Brain pericyte (primary cell): Measurements from ENCODE around the gene ST6GALNAC3.

ENCODE experiments used
- DNase-seq: peaks from one replicate; pipeline ENCODE4 v3.0.0-alpha.2; 2012; ENCODE audit warnings: low read depth, low spot score

ST6GALNAC3 gene

DNA sequence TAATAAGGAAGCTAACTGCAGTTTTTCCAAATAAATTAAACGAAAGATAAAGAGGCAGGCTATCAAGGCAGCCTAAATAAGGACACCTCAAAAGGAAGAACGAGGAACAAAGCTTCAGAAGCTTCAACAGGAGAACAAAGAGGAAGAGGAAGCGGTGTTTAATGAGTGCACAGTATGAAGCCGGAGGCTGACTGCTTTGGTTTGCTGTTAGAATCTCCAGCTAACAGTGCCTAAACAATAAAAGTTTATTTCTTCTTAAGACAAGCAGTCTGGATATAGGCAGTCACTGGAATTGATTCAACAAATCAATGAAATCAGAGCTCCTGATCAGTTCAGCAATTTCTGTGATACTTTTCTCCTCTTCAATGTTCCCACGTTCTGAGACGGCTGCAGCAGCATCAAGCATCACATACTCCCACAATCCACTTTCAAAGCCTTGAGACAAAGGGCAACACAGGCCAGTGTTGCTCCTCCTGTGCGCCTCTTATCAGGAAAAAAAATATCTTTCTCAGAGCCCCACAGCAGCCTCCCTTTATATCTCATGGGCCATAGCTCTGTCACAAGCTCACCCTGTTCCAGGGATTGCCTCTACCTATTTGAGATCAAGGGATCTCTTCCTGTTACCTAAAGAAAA lies 427.2 kb downstream of the ST6GALNAC3 start:
- no peak for DNase-seq

DNA sequence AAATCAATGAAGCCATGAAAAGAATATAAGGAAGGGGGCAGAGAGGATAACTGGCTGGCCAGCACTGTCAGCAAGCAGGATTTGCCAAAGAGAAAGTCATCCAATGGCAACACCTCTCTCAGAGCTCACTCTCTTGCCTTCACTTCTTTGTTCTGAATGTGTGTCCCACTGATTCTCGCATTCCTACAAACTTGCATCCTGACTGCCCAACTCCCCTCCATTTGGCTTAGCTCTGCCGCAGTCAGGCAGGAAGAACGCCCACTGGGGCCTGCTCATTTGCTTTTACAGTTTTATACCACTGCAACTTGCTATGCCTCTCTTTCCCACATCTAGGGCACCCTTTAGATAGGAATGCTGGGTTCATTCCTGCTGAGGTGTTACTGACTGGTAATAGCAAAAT lies 428.6 kb downstream of the ST6GALNAC3 start:
- DNase-seq = no peak

DNA sequence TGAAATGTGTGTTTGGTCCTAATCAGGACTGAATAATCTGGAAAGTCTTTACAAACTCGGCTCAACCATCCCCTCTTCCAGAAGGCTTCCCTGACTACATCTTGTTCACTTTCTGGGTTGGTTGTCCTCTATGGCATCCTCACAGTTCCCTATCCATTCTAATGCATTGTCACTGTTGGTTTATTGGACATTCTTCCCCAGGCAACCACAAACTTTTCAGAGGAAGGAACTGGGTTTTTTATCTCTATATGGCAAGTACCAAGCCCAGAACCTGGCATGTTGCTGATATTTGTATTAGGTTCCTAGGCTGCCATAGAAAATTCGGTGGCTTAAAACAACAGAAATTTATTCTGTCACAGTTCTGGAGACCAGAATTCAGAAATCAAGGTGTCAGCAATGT lies 429.2 kb downstream of the ST6GALNAC3 start:
- no peak for DNase-seq

DNA sequence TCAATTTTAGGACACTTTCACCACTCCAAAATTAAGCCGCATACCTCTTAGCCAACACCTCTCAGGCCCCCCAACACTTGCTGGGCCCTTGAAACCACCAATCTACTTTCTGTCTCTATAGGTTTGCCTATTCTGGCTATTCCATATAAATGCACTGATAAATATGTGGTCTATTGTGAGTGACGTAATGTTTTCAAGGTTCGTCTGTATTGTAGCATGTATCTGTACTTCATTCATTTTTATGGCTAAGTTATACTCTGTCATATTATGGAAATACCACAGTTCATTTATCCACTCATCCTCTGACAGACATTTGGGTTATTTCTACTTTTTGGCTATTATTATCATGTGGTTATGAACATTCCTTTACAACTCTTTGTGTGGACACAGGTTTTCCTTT lies 432.8 kb downstream of the ST6GALNAC3 start:
- DNase-seq = no peak

DNA sequence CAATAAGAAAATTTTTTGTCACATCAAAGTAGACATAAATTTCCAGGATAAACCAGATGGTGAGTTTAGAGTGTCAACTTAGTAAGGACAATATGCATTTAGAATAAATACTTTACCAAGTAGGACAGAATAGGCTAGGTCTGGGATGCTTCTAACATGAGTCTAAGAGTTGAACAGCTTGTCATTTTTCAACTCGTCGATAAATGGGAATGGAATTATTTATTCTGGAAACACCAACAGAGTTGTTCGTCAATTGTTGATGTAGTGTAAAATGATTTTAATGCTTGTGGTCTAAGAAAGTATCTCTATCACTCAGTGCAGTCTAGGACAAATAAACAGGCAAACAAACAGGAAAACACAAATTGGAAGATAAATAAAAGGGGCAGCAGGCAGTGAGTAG lies 434.3 kb downstream of the ST6GALNAC3 start:
- no peak for DNase-seq

DNA sequence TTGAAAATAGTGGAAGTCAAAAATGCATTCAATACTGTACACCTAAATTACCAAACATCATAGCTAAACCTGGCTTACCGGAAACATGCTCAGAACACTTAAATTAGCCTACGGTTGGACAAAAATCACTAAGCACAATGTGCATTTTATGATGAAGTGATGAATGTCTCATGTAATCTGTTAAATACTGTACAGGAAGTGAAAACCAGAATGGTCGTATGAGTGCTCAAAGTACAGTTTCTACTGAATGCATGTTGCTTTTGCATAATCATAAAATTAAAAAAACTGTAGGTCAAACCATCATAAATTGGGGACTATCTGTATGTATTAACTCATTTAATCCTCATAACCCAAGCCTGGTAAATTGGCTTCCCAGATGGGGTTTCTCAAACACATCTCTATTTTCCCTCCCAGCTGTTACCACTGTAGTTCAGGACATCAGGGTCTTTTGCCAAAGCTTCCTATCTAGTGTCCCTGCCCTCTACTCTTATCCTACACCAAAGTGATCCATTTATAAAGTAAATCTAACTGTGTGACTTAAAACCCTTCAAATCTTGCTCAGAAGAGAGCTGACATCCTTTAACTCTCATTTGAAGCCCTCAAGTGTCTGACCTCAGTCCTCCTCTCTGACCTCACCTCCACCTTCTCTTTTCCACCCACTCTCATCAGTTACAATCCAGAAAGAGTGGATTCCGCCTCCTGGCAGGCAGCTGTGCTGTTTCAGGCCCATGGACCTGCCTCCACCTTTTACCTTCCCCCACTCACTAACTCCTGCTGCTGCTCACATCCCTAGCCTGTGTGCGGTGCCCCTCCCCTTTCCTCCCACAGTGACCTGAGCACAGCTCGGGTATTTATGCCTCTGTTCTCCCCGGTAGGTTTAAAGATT lies 436.4 kb downstream of the ST6GALNAC3 start:
- DNase-seq = no peak

DNA sequence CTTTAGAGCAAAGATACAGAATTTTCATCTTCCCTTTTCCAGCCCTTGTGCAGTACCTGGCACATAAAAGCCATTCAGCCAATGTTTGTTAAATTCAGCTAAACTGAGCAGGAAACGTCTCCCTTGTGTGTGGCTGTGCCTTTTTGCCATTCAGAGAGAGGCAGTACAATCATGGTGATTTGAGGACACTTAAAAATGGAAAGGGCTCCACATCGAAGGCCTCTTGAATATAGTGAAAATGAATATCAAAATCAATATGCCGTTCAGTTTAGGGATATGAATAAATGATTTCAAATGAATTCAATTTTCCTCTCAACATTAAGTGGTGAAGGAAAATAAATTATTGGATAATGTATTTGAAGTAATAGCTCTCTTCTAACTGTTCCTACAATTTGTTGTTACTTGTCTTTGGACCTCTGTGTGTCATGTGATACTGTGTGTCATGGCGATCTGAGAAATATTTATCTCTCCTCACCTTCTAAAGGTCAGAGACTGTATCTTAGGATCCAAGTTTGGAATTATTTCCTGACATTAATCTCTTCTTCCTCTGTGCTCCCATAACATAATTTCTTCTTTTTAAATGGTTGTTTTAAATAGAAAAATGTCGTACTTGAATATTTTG lies 437.1 kb downstream of the ST6GALNAC3 start:
- DNase-seq = no peak

DNA sequence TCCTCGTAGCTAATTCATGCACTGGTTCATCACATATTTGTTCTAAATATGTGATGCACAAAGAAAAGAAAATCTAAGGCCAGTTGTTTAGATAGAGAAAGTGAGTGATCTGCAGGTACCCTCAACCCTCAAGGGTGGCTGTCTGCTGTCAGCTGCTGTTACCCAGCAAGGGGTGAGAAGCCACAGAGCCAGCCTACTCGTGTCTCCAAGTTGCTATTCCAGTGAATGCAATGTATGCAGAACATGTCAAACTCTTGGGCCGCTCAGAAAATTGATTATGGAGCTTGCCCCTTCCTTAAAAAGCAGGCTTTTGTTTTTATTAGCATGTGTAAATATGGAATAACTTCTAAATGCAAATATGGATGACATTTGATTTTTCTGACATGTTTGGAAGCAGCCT lies 456.4 kb downstream of the ST6GALNAC3 start:
- DNase-seq = no peak

DNA sequence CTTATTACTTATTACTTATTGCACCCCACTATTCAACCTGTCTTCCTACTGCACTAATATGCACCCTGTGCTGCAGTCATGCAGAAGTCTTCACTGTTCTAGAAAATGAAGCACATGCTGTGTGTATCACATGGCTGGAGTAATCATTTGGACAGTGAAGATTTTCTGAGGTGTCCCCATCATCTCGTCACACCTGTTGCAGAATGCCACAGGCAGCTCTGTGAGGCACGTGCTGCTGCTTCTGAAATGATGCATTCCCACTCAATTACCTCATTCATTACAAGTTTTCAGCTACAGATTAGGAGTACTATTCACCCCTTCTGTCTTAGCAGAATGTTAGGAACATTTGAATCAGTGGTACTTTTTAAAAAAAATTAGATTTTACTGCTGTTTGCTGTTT lies 467.1 kb downstream of the ST6GALNAC3 start:
- no peak for DNase-seq

DNA sequence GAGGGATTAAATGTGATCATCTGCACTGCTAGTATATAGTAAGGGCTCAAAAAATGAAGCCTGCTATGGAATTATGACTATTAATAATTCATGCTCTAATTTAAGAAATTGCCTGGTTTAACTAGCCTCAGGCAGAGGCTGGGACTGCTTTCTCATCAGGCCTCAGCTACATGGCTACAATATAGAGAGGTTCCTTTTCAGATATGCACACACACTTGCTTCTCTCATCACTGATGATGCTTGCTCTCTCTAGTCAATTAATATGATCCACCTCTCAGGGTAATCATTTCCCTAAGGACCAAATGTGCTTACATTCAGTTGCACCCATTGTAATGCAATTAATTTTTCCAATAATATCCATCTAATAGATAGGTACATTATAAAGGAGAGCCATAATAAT lies 467.8 kb downstream of the ST6GALNAC3 start:
- DNase-seq = no peak

DNA sequence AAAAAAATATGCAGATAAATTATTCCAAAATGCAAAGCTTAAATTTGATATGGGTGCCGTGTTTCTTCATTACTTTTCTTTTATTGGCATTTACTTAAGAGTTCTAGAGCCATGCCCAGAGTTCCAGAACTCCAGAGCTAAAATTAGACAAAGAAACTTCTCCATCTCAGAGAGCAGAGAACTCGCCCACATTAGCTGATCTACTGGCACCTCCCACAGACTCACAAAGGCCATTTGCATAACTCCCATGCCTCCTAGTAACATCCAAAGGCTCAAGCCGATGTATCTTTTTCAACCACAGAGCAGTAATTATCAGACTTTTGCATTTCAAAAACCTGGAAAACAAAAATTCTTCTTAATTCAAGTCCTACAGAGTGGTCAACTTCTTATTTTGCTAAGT lies 468.9 kb downstream of the ST6GALNAC3 start:
- no peak for DNase-seq

DNA sequence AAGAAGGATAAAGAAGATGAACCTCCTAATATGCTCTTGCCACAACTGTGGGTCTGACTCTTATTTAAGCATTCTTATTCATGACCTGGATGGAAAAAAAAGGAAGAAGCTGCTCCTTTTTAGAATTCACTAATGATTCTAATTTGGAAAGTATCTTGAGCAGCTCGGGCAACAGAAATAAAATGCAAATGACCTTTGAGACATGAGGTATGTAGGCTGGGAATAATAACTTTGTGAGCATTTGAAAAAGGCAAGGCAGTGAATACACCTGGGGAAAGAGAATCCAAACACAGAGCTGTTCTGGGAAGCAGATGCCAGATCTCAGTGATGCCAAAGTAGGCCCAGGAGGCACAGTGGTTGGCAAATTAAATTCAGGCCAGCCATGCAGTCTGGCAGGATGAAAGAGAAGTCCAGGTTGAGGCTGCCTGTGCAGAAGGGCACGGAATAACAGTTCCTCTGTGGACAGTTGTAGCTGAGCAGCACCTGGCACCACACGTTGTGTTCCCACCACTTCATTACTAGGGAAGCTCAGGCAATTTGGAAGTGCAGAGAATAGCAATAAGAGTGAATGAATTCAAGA lies 471.9 kb downstream of the ST6GALNAC3 start:
- no peak for DNase-seq

DNA sequence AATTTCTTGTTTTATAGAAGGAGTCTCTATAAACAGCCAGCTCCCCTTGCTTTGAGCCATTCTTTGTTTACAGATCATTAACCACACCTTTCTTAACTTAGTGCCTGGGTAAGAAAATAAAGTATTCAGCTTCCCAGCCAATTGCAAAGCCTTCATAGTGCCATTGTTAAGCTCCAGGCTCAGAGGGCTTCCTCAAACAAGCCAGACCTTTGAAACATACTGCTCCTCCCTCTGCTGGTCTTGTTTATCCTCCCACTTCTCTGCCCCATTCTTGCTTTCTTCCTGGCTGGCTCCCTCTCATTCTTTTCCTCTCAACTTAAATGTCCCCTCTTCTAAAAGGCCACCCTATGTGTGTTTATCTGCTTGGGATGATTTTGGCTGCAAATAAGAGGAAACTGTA lies 473.4 kb downstream of the ST6GALNAC3 start:
- no peak for DNase-seq

DNA sequence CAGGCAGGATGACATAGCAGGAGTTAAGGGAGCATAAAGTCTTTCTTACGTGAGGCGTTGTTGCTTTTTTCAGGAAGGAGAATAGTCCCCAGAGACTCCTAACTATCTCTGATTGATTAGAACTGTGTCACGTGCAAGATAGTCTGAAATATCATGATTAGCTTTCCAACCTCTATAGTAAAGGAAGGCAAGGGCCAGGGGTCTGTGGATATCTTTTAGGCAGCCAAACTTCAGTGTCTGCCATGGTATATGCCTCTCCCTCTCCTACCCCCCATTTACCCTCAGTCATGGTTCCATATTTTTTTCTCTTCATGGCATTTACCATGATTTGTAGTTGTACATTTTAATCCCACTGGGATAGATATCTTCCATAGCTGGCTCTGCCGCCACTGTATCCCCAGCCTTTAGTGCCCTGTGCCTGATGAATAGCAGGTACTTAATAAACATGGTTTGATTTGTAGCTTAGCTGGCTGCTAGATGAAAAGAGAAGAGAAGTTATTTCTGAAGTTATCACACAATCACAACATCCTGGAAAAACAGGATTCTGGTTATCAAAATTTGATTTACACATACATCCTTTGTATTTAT lies 474.1 kb downstream of the ST6GALNAC3 start:
- no peak for DNase-seq

DNA sequence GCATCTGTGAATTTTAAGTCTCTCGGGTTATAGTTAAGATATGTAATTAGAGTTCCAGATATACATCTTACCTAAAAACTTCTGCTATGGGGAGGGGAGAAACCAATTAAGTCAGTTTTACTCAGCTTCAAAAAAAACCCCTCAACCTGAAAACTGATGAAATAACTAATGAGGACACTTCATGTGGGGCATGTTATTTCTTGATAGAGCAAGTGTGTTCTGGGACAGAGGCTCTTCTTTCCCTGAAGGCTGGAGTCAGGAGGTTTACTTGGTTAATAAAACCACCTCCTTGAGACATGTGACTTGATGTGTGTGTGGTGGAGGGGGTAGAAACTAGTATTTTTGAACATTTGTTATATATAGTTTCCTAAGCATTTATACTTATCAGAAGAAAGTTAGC lies 479.7 kb downstream of the ST6GALNAC3 start:
- no peak for DNase-seq

DNA sequence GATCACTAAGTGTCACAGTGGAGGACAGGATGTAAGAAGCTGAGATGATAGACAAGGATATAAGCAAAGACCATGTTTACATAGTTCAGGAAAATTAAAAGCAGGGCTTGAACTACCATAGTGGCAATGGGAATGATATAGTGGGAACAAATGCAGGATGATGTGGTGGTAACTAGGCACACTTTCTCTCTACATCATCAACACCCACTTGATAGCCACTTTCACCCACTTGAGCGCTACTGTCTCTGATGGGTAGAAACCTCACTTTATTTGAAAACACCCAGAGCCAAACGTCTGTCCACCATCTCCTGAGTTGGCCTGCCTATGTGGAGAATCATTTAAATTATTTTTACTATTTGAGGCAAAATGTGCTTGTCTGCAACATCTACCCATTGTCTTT lies 487.7 kb downstream of the ST6GALNAC3 start:
- DNase-seq = no peak

DNA sequence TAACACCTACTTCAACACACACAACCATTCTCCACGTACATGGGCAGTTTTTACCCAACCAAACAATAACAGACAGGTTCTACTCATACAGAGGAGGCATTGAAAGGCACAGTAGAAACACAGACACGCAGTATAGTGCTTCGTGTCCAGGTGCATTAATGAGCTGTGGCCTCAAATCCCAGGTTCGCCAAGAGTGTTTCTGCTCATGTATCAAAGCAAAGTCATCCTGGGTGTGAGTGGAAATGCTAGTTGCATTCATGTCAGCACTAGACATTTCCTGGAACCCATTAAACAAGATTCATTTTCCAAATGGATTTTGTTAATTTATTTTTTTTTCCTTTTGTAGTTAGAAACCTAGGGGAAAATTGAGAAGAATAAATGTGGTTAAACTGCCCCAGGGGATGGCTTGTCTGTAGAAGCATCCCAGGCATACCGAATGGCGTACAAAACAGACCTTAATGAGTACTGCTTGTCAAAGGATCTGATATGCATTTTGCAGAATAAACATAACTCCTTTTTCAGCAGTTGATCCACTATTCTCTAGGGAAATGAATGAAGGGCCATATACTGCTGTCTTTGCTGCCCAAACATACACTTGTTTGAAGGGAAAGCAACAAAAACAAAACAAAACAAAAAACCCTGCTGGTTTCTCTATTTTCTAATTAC lies 494.2 kb downstream of the ST6GALNAC3 start:
- no peak for DNase-seq

DNA sequence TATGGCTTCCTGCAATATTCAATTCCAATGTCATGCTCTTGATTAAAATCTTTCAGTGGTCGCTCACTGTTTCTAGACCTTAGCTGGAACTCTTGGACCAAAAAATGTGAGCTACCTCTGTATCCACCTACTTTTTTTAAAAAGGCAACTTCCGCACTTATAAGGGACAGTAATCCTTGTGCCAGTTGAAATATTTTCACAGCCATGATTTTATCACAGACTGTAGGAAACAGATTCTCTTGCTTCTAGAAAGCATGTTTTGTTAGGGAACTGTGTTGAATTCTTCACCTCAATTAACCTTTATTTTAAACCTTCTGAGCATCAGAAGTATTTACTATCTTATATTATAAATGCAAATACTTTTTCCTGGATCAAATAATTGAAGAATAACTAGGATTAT lies 496.7 kb downstream of the ST6GALNAC3 start:
- DNase-seq = no peak

DNA sequence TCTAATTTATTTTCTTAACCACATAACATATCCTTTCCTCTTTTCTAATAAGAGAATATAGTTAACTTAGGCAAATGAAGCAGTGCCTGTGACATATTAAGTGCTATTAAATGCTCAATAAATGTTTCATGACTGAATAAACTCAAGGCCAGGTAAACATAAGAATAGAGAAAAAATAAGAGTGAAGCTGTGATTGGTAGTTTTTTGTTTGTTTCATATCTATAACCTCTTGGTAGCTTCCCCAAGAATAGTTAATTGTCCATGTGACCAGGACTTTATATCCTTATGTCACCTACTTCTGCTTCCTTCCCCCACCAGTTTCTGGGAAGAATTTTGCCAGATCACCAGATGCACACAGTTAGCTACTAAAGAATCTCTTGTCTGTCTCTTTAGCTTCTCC lies 497.7 kb downstream of the ST6GALNAC3 start:
- no peak for DNase-seq

DNA sequence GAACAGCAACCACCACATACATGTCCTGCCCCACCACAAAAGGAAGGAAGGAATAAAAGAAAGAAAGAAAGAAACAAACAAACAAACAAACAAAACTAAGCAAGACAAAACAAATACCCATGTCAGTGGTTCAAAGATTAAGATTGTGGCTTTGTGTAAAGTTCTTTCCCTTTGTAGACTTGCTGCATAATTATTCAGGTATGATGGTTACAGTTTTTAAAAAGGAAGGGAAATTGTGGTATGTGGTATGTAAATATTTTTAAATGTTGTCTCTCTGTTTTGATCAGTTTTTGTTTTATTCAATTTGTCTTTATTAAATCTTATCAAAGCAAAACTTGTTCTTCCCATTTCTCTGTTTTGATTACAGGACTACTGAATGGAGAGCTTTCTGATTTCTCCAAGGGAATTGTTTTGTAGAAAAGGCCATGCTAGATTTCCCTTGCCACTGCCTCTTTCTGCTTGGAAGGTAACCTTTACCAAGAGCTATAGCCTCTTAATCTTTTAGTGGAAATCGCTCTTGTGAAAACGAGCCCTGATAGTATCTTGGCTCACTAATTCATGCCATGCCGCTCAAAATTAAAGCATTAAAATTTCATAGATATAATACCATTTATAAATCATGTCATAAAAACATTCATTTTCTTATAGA lies 502.5 kb downstream of the ST6GALNAC3 start:
- no peak for DNase-seq
